Prostate gland (tissue), 2 donors: ENCODE results near the gene TMEM92.

ENCODE experiments used
- POLR2AphosphoS5 ChIP-seq: sonication (generic); formaldehyde crosslinking; IDR thresholded peaks from one replicate; pipeline ENCODE4 v1.6.1; 2017; ENCODE audit warnings: antibody characterized with exemption
- TF ChIP-seq, protein P1 (sequence below), 4 experiments: fragments of 200-600 bp in 2 of 4; fragments of 450-650 bp in 2 of 4; sonication (generic) in 2 of 4; IDR thresholded peaks; 1 replicate in 3 of 4; 2 replicates in 1 of 4; pipeline ENCODE4 v1.5.1; 2016 to 2019; ENCODE audit warnings: antibody characterized with exemption in 4 of 4, mild to moderate bottlenecking in 2 of 4, moderate library complexity in 2 of 4

DNA sequence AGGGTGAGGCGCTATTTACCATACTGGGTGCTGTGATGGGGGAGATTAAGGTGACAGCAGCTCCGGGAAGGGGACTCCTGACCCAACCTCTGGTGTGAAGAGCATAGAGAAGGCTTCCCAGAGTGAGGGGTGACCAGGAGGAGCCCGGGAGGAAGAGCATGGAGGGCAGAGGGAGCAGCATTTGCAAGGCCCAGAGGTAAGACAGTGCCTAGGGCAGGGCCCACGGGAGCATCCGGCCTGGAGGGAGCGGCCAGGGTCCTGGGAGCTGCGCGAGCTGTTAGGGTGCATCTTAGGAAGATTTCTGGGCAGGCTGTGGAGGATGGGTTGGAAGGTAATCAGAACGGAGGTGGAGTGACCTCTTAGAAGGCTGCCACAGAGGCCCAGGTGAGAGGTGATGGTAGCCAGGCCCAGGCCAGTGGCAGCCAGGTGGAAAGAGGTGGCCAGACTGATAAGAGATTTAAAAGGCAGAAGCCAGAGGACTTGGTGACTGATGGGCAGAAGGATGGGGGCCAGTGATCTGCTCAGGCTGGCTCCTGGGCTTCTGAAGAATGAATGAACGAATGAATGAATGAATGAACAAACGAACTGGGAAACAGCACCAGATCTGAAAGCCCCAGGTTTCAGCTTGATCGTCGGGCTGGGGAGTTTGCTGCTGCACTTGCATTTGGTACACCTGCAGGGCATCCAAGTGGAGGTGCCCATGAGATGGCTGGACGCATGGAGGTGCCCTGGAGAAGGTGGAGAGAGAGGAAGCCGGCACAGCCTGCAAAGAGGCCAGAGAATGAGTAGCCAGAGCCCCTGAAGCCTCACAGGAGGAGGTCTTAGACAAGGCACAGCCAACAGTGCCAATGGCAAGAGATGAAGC is 13.0 kb upstream of the TMEM92 start:
- TF ChIP-seq, protein P1, sequence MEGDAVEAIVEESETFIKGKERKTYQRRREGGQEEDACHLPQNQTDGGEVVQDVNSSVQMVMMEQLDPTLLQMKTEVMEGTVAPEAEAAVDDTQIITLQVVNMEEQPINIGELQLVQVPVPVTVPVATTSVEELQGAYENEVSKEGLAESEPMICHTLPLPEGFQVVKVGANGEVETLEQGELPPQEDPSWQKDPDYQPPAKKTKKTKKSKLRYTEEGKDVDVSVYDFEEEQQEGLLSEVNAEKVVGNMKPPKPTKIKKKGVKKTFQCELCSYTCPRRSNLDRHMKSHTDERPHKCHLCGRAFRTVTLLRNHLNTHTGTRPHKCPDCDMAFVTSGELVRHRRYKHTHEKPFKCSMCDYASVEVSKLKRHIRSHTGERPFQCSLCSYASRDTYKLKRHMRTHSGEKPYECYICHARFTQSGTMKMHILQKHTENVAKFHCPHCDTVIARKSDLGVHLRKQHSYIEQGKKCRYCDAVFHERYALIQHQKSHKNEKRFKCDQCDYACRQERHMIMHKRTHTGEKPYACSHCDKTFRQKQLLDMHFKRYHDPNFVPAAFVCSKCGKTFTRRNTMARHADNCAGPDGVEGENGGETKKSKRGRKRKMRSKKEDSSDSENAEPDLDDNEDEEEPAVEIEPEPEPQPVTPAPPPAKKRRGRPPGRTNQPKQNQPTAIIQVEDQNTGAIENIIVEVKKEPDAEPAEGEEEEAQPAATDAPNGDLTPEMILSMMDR (IDR thresholded peaks at IDR 0.05) = no peak
- no peak for TF ChIP-seq POLR2AphosphoS5
